Testis (tissue), 3 donors: ENCODE measurements around the gene SHCBP1. TPM values are rescaled to one million over a fixed set of nuclear protein-coding genes. Genes with fewer than 3 reads are reported as not detected.

Experiments
- DNase-seq: peaks from one replicate; pipeline ENCODE4 v3.0.0-alpha.2; 2019
- H3K27ac ChIP-seq, 2 donors: fragments of 200-600 bp; sonication (generic); one replicate each; pipeline ENCODE4 v1.5.1; 2019
- H3K27me3 ChIP-seq: fragments of 200-600 bp; sonication (generic); one replicate; pipeline ENCODE4 v1.5.1; 2019
- H3K36me3 ChIP-seq: fragments of 200-600 bp; sonication (generic); one replicate; pipeline ENCODE4 v1.5.1; 2017; ENCODE audit warnings: low read depth; ENCODE audit errors: missing control alignments
- H3K4me1 ChIP-seq: fragments of 200-600 bp; sonication (generic); one replicate; pipeline ENCODE4 v1.5.1; 2019
- H3K4me3 ChIP-seq, 2 donors: fragments of 200-600 bp; sonication (generic); one replicate each; pipeline ENCODE4 v1.5.1; 2017 to 2019
- H3K9me3 ChIP-seq: fragments of 200-600 bp; sonication (generic); one replicate; pipeline ENCODE4 v1.5.1; 2017
- POLR2A ChIP-seq: fragments of 450-650 bp; IDR thresholded peaks from one replicate; pipeline ENCODE4 v1.6.1; 2017; ENCODE audit warnings: antibody characterized with exemption, mild to moderate bottlenecking, moderate library complexity
- WGBS, 2 donors: methylation state at CpG; one replicate each; pipeline ENCODE4 v1.1.5; 2018; 5-methylcytosine and 5-hydroxymethylcytosine counted together
- intact Hi-C: fragments of 100-400 bp; cut with DNase I; formaldehyde crosslinking; loops from one replicate; pipeline ENCODE4 v1.15.1; 2023; ENCODE audit warnings: low total_unique reads
- polyA plus RNA-seq: library from polyadenylated mRNA; stranded (reverse); fragments of 350-450 nt; fragmentation: Illumina TruSeq; extraction: RNeasy Lipid Tissue Mini Kit (QIAGEN cat#74804); gene quantifications from one replicate; pipeline ENCODE4 v1.2.3, GENCODE V29; 2014; ENCODE audit warnings: low read depth, low replicate concordance; ENCODE audit not compliant: insufficient read depth
- total RNA-seq, 2 donors: library from RNA; depleted of rRNA; stranded (reverse); fragments of >200 nt; gene quantifications; one replicate each; pipeline ENCODE4 v1.2.3, GENCODE V29; 2016
- TF ChIP-seq, protein P1 (sequence below), 3 experiments: fragments of 450-650 bp in 2 of 3; fragments of 200-600 bp in 1 of 3; sonication (generic) in 1 of 3; IDR thresholded peaks; one replicate each; pipeline ENCODE4 v1.5.1; 2016 to 2019; ENCODE audit warnings: antibody characterized with exemption in 3 of 3, mild to moderate bottlenecking in 2 of 3, moderate library complexity in 1 of 3

SHCBP1 gene
- total and polyA plus RNA-seq, 3 donors from 2014 or later = 10.4 to 23.7 (median 14.7) TPM

DNA sequence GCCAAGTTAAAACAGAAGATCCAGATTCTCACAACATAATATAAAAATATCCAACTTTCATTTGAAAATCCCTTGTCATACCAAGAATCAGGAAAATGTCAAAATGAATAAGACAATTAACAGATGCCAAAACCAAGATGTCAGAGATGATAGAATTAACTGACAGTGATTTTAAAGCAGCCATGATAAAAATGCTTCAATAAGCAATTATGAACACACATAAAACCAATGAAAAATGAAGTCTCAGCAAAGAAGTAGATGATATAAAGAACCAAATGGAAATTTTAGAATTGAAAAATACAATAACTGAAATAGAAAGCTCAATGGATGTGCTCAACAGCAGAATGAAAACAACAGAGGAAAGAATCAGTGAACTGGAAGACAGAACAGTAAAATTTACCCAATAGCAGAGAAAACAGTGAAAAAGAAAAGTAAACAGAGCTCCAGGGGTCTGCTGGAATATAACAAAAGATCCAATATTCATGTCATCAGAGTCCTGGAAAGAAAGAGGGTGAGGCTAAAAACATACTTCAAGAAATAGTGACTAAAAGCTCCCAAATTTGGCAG lies 35.1 kb downstream of the SHCBP1 start:
- H3K4me1 ChIP-seq = no peaks in the 10 kb centered on the region
- H3K27ac ChIP-seq = no peak overlapping the region
- intact Hi-C loops = no loop called here
- no peak for DNase-seq
- H3K27me3 ChIP-seq = no peaks in the 10 kb centered on the region
- H3K36me3 ChIP-seq = no peaks in the 10 kb centered on the region
- H3K9me3 ChIP-seq = no peaks in the 10 kb centered on the region
- no peak overlapping the region for H3K4me3 ChIP-seq
- TF ChIP-seq, protein P1, sequence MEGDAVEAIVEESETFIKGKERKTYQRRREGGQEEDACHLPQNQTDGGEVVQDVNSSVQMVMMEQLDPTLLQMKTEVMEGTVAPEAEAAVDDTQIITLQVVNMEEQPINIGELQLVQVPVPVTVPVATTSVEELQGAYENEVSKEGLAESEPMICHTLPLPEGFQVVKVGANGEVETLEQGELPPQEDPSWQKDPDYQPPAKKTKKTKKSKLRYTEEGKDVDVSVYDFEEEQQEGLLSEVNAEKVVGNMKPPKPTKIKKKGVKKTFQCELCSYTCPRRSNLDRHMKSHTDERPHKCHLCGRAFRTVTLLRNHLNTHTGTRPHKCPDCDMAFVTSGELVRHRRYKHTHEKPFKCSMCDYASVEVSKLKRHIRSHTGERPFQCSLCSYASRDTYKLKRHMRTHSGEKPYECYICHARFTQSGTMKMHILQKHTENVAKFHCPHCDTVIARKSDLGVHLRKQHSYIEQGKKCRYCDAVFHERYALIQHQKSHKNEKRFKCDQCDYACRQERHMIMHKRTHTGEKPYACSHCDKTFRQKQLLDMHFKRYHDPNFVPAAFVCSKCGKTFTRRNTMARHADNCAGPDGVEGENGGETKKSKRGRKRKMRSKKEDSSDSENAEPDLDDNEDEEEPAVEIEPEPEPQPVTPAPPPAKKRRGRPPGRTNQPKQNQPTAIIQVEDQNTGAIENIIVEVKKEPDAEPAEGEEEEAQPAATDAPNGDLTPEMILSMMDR (IDR thresholded peaks at IDR 0.05) = no peak
- no peak for TF ChIP-seq POLR2A

DNA sequence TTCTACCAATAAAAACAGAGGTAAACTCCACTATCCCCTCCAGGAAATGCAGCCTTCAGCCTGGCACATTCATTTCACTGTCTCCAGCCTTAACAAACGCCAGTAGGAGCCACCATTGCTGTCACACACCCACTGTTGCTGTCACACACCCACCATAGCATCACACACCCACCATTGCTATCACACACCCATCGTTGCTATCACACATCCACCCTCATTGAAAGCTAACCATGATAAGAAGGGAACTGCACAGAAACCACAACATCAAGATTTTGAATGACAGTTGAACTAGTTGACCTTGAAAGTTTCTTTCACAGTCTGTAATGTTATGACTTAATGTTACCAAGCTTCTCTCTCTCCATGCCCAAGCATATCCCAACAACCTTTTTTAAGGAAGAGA lies 38.1 kb downstream of the SHCBP1 start:
- intact Hi-C loops = no loop called here
- no peak for DNase-seq

DNA sequence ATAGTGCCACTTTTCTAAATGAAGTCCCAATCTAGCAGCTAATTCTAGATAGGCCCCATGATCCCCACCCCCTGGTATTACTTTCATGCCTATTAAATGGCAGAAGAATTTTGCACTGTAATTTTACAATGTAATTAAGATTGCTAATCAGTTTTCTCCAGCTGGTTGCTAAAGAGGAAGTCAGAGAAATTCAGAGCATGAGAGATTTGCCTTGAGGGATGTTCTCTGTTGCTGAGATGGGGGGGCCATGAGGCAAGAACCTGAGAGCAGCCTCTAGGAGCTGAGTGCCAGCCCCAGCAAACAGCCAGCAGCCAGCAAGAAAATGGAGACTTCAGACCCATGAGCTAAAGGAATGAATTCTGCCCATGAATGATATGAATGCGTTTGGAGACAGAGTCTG lies 38.9 kb downstream of the SHCBP1 start:
- TF ChIP-seq POLR2A = no peak
- intact Hi-C loops = no loop called here
- no peaks in the 10 kb centered on the region for H3K9me3 ChIP-seq
- no peak overlapping the region for H3K27ac ChIP-seq
- H3K4me3 ChIP-seq = no peak overlapping the region
- H3K36me3 ChIP-seq = no peaks in the 10 kb centered on the region
- H3K4me1 ChIP-seq = no peaks in the 10 kb centered on the region
- H3K27me3 ChIP-seq = no peaks in the 10 kb centered on the region
- WGBS, 2 donors = 83 to 94% methylated on average over 1 of the region's 1 CpG
- DNase-seq = no peak

More for the DNA sequence above, 38.1 kb downstream of the SHCBP1 start:
- Histone ChIP-seq H3K4me1 (no peaks in the 10 kb centered on the region), H3K27me3 (no peaks in the 10 kb centered on the region), H3K27ac (no peak overlapping the region), H3K9me3 (no peaks in the 10 kb centered on the region), H3K36me3 (no peaks in the 10 kb centered on the region), H3K4me3 (no peak overlapping the region)
- TF ChIP-seq, protein P1 (IDR thresholded peaks at IDR 0.05) = no peak
- no peak for TF ChIP-seq POLR2A
- 70 to 73% methylated on average over 2 of the region's 2 CpGs for WGBS, 2 donors

DNA sequence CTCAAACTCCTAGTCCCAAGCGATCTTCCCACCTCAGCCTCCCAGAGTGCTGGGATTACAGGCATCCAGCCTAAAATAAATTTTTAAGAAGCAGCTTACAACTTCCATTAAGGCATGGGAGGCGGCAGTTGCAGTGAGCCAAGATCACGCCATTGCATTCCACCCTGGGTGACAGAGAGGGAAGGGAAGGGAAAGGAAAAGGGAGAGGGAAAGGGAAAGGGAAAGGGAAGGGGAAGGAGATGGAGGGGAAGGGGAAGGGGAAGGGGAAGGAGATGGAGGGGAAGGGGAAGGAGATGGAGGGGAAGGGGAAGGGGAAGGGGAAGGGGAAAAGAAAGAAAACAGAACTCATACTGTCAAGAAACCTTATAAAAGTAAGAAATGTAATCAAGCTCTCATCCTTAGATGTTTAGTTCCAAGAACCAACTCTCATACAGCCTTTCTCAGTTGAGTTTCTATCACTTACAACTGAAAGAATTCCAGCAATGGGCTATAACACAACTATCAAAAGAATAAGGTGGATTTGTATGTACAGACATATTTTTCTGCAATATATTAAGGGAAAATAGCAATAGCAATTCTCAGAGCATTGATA lies 43.1 kb downstream of the SHCBP1 start:
- Histone ChIP-seq H3K36me3 (no peaks in the 10 kb centered on the region), H3K27ac (no peak overlapping the region), H3K9me3 (no peaks in the 10 kb centered on the region), H3K27me3 (no peaks in the 10 kb centered on the region), H3K4me1 (no peaks in the 10 kb centered on the region), H3K4me3 (no peak overlapping the region)
- intact Hi-C loops = no loop called here
- no peak for DNase-seq
- whole genome bisulfite sequencing, 2 donors = 88 to 98% methylated on average over 3 of the region's 3 CpGs
- TF ChIP-seq POLR2A = no peak
- TF ChIP-seq, protein P1 (IDR thresholded peaks at IDR 0.05) = no peak

DNA sequence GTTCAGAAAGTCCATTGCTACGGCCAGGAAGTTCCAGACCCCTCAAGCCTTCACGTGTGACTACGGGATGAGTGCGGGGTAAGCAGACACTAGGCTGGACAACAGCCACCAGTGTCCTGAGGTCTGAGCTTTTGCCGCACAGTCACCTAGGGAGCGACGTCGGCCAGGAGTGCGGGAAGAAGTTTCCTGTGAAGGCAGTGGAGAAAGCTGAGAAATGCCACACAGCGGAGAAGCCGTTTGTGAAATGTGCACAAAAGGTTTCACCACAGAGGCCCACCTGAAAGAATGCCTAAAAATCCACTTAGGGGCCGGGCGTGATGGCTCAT lies 47.4 kb downstream of the SHCBP1 start:
- intact Hi-C loops = no loop called here
- H3K27me3 ChIP-seq = no peaks in the 10 kb centered on the region
- no peaks in the 10 kb centered on the region for H3K9me3 ChIP-seq
- WGBS, 2 donors = 67 to 69% methylated on average over 13 of the region's 13 CpGs
- no peak overlapping the region for H3K27ac ChIP-seq
- H3K4me1 ChIP-seq = no peaks in the 10 kb centered on the region
- H3K4me3 ChIP-seq = no peak overlapping the region
- TF ChIP-seq, protein P1 (IDR thresholded peaks at IDR 0.05) = no peak
- TF ChIP-seq POLR2A = no peak
- H3K36me3 ChIP-seq = no peaks in the 10 kb centered on the region
- DNase-seq = no peak
